Subcutaneous adipose tissue (tissue), 4 donors: Measurements from ENCODE around the gene DGKB. TPM values are rescaled to one million over a fixed set of nuclear protein-coding genes. Genes with fewer than 3 reads are reported as not detected.

Experiments
- CTCF ChIP-seq: fragments of 450-650 bp; IDR thresholded peaks from one replicate; pipeline ENCODE4 v1.5.1; 2016; ENCODE audit warnings: low read depth, mild to moderate bottlenecking, control low read depth, antibody characterized with exemption, moderate library complexity
- total RNA-seq, 4 donors: library from RNA; depleted of rRNA; stranded (reverse); fragments of >200 nt; gene quantifications; one replicate each; pipeline ENCODE4 v1.1.0, GENCODE V29; 2016

The DGKB gene
- total RNA-seq, 4 donors from 2014 or later: 0.17 TPM; not detected in 3

GRCh38 chr7:14191686-14192098, 710.9 kb downstream of the DGKB start:
- no peak for TF ChIP-seq CTCF

- no peak for TF ChIP-seq CTCF
Measured at GRCh38 chr7:14184292-14184864, 718.2 kb downstream of the DGKB start.

GRCh38 chr7:14179781-14180180, 722.8 kb downstream of the DGKB start:
- no peak for TF ChIP-seq CTCF

GRCh38 chr7:14177876-14178275, 724.7 kb downstream of the DGKB start:
- no peak for TF ChIP-seq CTCF

- no peak for TF ChIP-seq CTCF
Measured at GRCh38 chr7:14170872-14171271, 731.7 kb downstream of the DGKB start.

- no peak for TF ChIP-seq CTCF
Measured at GRCh38 chr7:14158111-14158510, 744.4 kb downstream of the DGKB start.

- TF ChIP-seq CTCF: no peak
Measured at GRCh38 chr7:14156436-14156835, 746.1 kb downstream of the DGKB start.
